Stimulated activated CD4-positive, alpha-beta T cell treated with anti-CD3 and anti-CD28 coated beads, Interleukin-4, amount 100 ng/mL, for 4 hours (primary cell): ENCODE results near the gene UBE2M.

Experiments
- DNase-seq, 2 experiments: peaks; one replicate each; pipeline ENCODE4 v3.0.0-alpha.2; 2020

Gene UBE2M

DNA sequence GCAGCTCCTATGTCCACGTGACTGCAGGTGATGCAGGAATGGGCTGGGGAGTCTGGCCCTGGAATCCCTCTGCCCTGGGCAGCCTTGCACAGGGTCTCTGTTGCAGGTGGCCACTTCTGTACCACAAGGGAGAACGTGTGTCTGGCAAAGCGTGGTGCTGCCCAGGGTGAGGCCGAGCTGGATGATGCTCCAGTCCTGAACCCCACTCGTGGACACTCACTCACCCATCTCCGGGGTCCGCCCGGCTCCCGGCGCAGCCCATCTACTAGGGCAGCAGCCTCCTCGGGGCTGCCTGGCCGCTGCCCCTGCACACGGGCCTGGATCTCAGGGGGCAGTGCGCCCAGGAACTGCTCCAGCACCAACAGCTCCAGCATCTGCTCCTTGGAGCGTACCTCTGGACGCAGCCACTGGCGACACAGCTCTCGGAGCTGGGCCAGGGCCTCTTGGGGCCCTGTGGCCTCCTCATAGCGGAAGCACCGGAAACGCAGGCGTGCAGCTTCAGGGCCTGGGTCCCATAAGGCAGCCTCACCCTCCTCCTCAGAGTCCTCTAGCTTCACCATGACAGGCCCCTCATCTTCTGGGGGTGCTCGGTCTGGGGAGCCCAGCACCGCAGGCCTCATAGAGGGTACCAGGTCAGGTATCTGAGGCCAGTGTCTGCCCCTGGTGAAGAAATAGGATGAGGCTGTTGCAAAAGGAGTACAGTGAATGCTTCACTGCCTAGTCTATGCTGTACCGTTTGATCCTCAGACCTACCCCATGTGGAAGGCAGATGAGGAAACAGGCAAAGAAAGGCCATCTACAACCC lies 12.6 kb upstream of the UBE2M start:
- no peak for DNase-seq

DNA sequence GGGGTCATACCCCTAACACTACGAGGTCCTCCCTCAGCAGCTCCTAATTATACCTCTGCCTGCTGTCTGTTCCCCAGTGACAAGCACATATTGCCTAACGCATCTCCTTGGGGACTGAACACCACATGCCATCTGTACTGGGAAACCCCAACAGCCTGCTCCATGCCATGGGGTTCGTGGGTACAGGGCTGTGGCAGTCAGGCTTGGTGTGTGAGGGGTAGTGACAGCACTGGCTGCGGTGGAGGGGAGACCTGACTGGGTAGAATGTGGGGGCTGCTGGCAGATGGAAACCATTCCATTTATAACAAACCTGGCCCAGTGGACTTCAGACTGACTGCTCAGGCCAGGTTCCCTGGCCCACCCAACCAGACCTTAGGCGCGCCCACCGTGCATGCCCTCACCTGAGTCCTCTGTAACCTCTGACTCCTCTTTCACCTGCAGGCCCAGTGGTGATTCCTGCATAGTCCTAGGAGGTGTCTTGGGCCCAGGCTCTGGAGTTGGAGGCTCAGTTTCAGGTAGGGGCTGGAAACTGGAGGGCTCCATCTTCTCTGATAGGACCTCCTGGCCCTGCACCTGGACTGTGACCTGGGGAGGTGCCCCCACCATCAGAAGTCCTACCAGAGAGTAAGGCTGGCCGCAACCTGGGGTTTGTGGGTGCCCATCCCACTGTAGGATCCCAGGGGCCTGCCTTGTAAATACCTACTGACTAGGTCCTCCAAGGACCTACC lies 11.7 kb upstream of the UBE2M start:
- no peak for DNase-seq

DNA sequence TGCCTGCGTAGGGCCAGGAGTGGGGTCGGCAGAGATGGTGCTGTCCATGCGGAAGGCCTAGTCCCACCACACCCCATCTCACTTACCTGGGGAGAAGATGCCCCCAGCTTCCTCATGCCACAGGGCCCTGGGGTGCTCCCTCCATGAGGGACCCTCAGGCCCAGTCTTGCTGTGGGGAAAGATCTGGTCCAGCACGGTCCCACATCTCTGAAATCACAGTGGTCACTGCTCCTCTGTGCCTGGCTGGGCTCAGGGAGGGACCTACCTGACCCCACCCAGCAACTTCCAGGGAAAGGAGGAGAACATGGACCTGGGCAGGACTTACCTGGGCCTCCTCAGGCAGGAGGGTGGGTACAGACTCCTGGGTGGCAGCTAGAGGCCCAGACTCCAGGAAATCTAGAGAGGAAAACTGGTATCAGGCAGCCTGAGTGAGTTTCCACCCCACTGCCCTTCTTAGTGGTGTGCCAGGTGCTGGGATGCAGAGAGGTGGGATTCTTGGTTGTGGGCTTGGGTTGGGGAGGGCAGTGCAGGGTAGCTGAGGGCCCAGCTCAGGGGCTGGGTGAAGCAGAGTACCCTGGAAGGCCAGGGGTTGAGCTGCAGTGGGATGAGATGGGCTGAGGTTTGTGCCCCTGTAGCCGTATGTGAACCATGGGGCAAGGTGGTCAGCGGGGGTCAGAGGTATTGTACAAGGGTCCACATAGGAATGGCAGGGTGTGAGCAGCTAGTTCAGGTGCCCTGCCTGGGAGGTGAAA lies 11.0 kb upstream of the UBE2M start:
- DNase-seq: no peak

DNA sequence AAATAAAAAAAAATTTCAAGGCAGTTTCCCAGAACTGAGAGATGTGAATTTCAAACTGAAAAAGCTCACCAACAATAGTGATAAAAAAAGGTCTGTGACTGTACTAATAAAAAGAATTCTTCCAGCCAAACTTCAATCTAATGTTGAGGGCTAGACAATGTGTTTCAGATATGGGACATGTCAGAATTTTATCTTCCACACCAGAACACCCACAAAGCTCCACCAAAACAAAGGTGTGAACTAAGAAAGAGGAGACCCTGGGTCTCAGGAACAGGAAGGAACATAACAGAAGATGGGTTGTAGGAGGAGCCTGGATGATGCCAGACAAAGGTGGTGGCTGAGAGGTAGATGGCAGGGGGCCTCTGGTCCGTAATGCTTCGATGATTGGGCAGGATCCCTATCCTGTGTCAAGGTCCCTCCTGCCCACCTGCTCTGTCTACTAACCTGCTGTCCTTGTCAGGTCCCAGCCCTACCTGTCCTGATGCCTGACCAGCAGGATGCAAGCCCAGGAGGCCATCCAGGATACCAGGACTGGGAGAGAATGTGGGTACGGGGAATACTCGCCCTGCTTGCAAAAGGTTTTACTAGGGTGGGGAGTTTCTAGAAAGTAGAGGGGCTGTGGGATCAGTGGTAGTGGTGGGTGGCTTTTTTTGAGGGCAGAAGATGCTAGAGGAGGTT lies 10.2 kb upstream of the UBE2M start:
- DNase-seq: no peak

DNA sequence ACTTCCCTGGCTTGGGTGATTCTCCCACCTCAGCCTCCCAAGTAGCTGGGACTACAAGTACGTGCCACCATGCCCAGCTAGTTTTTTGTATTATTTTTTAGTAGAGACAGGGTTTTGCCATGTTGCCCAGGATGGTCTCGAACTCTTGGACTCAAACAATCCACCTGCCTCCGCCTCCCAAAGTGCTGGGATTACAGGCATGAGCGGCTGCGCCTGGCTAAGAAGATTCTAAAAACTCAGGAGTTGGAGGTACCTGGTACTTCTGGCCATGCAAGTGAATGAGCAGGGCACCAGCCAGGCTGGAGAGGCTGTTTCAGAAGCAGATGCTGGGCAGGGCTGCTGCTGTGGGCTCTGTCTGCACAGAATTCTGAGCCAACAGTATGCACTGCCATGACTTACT lies 8.6 kb upstream of the UBE2M start:
- DNase-seq: no peak

DNA sequence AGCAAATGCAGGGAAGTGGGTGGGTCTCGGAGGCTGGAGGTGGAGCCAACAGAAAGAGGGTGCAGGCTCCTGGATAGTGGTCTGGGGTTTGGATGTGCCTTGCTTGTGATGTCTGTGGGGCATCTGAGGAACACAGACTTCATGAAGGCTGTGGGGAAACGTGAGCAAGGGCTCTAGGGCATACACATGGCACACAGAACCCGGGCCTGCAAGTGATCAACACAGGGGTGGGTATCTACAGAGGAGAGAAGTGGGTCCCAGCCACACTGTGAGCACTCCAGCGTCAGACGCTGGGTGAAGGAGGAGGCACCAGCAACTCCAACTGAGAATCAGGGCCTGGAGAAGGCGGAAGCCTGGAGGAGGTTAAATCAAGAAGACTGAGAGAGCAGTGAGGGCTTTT lies 5.4 kb upstream of the UBE2M start:
- no peak for DNase-seq

DNA sequence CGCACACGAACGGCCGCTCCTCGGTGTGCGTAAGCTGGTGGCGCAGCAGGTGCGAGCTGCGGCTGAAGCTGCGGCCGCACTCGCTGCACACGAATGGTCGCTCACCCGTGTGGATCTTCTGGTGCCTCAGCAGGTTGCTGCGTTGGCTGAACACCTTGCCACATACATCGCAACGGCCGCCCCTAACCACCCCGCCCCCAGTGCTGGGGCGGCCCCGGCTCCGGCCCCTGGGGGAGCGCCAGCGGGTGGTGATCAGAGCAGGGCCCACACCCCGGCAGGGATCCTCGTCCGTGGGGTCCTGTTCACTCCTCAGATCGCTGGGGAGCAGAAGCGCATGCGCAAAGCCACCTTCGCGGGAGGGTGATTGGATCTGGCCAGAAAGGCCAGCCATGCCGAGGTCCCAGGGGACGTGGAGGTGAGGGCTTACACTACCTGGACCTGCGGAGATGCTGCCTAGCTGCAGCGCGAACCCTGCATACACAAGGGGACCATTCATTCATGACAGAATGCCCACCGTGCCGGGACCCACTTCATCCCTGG lies 4.7 kb upstream of the UBE2M start:
- peak in 1 of 2 experiments; percentile 48 for DNase-seq

DNA sequence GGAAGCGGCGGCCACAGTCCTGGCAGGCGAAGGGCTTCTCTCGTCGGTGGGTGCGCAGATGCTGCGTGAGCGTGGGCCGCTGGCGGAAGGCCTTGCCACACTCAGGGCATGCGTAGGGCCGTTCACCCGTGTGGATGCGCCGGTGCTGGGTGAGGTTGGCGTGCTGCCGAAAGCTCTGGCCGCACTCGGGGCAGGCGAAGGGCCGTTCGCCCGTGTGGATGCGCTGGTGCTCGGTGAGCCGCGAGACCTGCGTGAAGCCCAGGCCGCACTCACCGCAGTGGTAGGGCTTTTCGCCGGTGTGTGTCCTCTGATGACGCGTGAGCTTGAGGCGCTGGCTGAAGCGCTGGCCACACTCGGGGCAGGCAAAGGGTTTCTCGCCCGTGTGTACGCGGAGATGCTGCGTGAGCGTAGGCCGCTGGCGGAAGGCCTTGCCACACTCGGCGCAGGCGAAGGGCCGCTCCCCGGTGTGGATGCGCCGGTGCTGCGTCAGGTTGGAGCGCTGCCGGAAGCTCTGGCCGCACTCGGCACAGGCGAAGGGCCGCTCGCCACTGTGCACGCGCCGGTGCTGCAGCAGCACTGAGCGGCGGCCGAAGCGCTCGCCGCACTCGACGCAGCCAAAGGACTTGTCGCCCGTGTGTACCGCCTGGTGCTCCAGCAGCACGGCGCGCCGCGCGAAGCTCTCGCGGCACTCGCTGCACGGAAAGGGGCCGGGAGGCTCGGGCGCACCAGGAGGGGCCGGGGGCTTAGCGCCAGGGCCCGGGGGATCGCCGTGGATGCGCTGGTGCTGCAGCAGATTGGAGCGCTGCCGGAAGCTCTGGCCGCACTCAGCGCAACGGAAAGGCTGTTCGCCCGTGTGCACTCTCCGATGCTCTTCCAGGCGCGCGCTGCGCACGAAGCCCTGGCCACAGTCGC lies 4.0 kb upstream of the UBE2M start:
- DNase-seq: peak in 1 of 2 experiments; percentile 49

DNA sequence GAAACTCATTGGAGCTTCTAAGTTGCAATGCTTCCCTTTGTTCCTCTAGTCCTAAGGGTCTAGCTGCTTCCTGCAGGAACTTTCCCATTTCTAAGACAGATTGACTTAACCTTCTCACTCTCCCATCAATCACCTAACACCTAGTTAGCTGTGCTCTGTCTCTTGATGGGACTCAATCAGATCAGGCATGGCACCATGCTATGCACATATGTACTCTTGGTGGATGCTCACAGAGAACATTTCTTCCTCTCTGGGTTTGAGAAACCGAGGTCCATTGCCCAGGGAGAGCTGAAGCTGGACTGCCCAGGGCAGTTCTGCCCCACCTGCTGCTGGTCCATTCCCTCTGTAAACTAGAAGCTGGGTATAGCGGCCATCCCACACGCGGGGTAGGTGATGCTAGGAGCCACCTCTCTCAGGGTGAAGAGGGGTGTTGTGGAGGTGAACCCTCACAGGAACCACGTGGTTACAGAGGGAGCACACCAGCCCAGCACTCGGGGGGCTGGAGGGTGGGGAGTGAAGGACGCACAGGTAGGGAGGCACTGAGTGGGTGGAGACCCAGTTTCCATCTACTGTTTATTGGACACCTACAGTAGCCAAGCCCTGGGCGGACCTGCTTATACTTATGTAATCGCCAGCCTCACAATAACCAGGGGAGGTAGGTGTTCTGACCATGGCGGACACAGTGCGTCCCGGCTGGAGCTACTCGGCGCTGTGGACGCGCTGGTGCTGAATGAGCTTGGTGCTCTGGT lies 3.1 kb upstream of the UBE2M start:
- DNase-seq: no peak

DNA sequence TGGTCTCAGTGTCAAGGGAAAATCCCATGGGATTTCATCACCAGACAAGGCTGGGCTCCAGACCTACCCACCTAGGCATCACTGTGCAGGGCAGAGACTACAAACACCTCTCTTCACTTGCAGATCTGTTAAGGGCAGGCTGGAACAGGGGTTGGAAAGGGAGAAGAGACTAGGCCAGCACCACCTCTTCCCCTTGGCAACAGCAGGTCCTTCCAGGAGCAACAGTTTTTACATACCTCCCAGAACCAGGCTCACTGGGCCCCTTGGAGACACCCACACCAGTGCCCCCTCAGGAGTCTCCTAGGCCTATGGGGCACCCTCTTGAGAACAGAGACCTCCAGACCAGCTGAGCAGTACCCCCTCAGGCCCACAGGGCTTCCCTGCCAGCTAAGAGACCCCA lies 2.5 kb upstream of the UBE2M start:
- no peak for DNase-seq

DNA sequence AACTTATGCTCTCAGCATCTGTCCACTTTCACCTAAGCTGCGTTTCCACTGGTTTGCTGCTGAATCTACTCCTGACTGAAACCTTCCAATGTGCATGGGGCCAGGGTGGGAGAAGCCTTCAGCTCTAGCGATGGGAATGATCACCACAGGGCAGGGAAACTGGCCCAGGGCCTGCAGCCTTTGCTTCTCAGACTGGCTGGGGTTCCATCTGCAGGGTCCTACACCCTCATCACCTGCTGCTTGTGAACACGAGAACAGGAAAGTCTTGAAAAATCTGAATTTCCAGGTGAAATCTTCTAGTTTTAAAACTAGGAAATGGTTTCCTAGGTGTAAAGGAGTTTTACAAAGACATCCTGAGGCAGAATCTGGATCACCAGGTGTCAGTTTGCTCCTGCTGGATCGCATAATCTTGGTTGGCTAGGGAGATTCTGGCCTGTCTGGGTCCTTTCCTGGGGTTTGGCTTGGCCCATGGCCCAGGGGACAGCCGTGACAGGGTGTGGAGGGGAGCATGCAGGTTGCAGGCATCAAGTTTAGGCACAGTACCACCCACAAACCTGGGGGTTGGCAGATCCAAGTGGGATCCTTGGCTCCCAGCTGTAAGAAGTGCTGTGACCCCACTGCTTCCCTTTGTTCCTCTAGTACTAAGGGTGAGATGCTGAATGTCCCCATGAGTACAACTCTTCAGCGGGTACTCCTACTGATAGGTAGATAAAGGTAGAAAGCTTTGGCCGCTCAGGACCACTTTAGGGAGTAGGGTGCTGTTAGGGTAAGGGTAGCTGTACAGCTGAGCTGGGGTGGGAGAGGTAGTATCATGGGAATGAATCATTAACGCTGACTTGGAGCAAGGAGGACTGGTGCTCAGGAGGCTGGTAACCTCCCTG lies 1.8 kb upstream of the UBE2M start:
- DNase-seq: no peak

DNA sequence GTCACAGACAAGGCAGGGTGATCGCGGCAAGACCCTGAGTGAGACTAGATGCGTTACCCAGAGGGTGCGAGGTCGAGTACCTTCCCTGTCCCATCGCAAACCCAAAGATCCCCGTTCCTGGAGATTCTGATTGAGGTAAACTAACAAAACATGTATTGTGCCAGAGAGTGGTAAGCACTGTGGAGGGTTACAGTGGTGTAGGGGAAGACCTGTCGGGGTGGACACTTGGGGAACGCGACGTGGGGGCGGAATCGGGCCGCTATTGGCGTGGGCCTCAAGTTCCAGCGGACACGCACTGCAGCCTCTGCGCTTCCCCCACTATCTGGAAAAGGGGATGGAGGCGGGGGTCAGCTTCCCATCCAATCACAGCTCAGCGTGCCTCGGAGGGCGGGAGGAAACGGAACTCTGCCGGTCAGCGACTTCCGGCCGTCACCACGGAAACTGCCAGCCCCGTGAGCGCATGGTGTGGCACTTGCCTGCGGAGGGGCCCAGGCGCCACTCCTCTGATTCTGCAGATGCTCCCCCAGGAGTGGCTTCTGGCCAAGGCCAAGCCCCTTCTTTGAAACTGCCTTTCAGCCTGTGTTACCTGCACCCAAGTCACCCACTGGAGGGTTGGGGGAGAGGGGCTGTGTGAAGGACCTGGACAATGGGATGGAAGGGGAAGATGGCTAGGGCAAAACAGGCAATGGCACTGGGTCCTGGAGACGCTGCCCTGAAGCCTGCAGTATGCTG lies 1.0 kb upstream of the UBE2M start:
- peak; percentile 48 to 70 for DNase-seq

DNA sequence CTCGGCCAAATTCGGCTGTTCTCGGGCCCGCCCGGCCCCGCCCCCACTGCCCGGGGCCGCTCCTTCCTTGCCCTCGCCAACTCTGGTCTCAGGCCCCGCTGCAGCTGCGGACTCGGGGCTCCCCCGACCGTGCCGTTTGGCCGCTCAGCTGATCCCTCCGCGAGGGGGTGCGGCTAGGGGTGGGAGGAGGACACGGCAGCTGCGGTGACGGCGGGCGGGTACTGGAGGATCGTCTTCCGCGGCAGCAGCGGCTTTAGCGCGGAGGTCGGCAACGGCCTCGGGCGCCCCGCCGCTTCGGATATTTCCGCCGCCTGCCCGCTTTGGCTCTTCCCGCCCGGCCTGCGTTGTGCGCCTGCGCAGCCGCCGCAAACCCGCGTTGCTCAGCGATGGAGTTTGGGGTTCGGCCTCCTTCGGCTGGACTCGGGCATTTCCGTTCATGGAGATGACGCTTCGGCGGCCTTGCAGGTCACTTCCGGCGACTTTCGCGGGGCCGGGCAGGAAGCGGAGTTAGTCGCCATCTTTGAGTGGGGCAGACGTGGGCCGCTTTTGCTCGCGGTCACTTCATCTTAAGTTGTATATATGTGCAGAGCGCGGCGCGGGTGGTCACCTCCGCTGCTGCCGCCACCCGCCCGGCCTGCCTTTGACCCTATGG lies 338 bp upstream of the UBE2M start:
- peak; percentile 98 to 100 for DNase-seq

DNA sequence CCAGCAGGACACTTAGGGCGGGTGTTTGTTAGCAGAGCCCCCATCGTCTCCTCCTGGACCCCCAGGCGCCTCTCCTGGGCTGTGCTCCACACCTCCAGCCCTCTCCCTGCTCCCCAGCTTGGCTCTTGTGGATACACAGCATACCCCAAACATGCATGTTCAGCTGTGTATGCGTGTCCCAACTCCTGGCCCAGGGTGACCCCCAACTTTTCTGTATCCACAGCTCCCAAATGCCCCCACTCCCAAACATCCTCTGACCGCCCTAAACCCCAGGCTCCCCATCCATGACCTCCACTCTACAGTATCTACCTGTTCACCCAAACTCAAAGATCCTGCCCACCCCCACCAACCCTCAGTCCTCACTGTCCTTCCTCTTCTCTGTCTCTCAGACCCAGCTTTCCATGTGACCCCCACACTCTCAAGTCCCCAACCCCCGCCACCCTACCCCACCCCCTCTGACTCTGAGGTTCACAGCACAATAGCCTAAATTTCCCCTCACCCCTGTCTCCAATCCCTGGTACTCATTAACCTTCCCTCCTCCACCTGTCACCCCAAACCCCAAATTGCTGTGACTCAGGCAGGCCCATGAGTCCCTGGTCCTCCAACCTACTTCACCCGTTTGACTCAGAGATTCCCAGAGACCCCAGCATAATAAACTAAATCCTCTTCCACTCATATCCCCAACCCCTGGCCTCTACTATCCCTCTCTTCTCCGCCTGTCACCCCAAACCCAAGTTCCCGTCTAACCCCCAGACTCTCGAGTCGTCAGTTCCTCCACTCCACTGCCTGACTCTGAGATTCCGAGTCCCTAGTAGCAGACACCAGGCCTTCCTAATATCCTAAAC lies 968 bp downstream of the UBE2M start:
- DNase-seq: no peak

DNA sequence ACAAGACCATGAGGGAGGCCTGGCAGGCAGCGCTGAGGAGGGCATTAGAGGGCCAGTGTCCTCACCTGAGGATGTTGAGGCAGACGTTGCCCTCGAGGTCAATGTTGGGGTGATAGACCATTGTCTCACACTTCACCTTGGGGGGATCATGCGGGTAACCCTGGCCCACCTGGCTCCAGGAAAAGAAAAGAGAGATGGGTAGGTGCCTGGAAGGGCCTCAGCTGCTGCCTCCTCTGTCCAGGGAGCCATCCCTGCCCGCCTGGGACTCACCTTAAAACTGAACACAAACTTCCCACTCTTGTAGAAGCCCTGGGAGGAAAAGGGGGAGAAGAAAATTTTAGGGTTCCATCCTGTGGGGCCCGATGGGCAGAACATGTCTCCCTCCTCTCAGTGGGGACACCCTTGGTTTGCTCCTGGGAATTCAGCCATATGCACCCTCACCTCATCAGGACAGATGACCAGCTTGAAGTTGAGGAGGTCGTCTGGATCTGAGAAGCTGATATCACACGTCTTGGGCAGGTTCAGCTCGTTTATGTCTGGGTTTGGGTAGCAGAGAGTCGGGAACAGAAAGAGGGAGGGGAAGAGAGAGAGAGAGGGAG lies 1.7 kb downstream of the UBE2M start:
- no peak for DNase-seq

DNA sequence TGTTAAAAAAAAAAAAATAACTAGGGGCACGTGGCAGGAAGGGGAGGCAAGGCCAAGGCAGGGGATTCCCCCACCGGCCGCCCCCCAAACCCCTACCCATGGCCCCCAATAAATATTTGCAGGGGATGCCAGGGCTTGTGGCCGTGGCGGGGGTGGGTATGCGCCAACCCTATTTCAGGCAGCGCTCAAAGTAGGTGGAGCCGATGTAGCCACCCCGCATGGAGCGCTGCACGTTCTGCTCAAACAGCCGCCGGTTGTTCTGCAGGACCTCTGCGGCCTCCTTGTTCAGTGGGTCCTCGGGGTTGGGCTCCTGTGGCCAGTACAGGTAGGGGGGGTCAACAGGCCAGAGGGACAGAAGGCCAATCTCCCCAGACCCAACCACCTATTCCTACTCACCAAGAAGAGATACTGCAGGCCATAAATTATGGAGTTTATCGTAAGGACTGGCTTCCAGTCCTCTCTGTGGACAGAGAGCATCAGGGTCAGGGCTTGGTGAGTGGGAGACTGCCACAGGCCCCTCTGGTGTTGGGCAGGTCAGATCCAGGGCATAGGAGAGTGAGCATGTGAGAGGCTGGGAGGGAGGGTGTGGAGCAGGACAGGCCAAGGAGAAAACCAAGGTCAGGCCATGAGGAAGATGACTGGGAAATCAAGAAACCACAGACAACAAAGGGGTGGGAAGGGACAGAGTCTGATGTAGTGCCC lies 2.3 kb downstream of the UBE2M start:
- DNase-seq: no peak
